Measurements from ENCODE around the gene ACTN1.
A peak's percentile ranks its signal among the peaks of the same experiment; 100 is the strongest.

Gene ACTN1

GRCh38 chr14:68916358-68916941 is 62.7 kb downstream of the ACTN1 start:
- DNase-seq (ENCODE audit: low read depth) = no peak

- DNase-seq (ENCODE audit: low read depth) = no peak
These were observed 65.6 kb downstream of the ACTN1 start for GRCh38 chr14:68913516-68913915.

GRCh38 chr14:68911594-68912227 is 67.4 kb downstream of the ACTN1 start:
- peak; percentile 46 for DNase-seq (ENCODE audit: low read depth)

GRCh38 chr14:68910540-68910939 is 68.6 kb downstream of the ACTN1 start:
- DNase-seq (ENCODE audit: low read depth) = no peak

DNA sequence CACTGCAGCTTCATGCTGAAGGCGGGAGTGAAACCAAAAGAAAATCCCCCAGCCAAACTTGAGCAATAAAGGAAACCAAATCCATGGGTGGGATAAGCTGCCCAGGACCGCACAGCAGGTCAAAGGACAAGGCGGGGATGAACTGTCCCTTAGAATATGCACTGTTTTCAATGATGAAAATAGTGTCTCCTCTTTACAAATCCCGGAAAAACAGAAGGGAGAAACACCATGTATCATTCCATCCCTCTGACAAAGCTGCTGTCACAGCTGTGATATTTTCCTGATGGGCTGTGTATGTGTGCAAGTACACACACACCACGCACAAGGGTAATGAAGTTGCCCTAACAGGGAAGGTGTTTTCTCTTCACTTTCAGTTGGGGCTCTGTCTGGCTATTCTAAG is 70.3 kb downstream of the ACTN1 start:
- DNase-seq (ENCODE audit: low read depth) = no peak

- DNase-seq (ENCODE audit: low read depth) = no peak
These were observed 70.9 kb downstream of the ACTN1 start for GRCh38 chr14:68908201-68908600.

DNA sequence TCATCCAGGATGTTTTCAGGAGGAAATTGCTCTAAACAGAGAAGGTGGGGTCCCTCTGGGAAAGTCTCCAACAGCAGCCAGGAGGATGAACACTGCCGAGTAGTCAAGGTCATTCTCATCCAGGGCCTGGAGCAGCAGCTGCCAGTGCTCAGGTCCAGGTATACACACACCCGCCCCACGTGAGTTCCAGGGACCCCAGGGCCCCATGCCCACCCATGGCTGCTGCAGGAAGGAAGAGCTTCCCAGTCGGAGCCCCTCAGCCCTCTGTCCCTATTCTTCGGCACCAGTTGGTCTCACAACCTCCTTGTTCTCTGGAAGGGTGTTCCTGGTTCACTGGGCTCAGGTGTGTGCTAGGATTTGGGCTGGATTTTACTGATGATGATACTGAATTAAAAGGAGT is 72.7 kb downstream of the ACTN1 start:
- DNase-seq (ENCODE audit: low read depth) = no peak

GRCh38 chr14:68905107-68905895 is 73.8 kb downstream of the ACTN1 start:
- no peak for DNase-seq (ENCODE audit: low read depth)

GRCh38 chr14:68902357-68902756 is 76.7 kb downstream of the ACTN1 start:
- no peak for DNase-seq (ENCODE audit: low read depth)

DNA sequence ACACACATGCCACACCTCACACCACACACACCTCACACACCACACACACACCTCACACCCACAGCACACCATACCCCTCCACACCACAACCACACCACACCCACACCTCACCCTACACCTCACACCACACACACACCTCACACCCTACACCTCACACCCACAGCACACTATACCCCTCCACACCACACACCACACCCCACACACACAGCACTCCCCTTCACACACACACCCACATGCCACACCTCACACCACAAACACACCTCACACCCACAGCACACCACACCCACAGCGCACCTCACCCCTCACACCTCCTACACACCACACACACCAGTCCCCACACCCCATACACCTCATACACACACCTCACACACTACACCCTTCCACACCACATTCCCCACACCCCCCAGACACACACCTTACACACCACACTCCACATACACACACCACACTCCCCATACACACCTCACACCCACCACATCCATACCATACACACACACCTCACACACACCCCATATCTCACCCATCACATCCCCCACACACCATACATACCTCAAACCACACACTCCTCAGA is 80.0 kb downstream of the ACTN1 start:
- DNase-seq (ENCODE audit: low read depth) = no peak

DNA sequence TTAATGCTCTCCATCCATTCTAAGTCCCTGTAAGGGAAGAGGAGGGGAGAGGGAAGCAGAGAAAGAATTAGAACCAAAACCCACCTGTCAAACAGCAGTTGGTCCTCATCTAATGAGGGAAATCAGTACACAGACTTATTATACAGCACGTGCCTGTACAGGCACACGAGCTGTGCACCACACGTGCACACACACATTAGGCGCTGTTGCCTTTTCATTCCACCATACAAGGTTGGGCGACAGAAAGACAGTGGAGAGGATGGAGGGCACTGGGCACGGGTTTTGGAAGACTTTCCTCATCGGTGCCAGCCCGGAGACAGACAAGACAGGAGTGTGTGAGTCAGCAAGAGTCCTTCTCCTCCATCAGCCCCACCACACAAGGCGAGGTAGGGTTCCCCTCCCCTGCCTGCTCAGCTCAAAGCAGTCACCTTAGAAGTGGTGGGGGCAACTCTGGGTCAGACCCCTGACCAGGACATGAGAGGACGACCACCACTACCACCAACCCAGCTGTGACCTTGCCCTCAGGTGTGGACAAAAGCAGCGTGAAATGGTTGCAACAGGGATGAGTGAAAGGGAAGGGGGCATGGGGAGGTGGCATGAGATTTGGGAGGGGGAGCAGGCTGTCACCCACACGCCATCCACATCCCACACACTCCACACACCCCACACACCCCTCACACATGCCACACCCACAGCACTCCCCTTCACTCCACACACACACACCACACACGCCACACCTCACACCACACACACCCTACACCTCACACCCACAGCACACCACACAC is 80.7 kb downstream of the ACTN1 start:
- DNase-seq (ENCODE audit: low read depth) = no peak

- DNase-seq (ENCODE audit: low read depth) = no peak
These were observed 81.4 kb downstream of the ACTN1 start for GRCh38 chr14:68897559-68898155.

GRCh38 chr14:68896132-68896531 is 83.0 kb downstream of the ACTN1 start:
- no peak for DNase-seq (ENCODE audit: low read depth)

- no peak for DNase-seq (ENCODE audit: low read depth)
These were observed 84.0 kb downstream of the ACTN1 start for GRCh38 chr14:68894802-68895703.

GRCh38 chr14:68894123-68894522 is 85.0 kb downstream of the ACTN1 start:
- no peak for DNase-seq (ENCODE audit: low read depth)

GRCh38 chr14:68893566-68893965 is 85.5 kb downstream of the ACTN1 start:
- no peak for DNase-seq (ENCODE audit: low read depth)

- DNase-seq (ENCODE audit: low read depth) = no peak
These were observed 86.1 kb downstream of the ACTN1 start for GRCh38 chr14:68892961-68893360.

DNA sequence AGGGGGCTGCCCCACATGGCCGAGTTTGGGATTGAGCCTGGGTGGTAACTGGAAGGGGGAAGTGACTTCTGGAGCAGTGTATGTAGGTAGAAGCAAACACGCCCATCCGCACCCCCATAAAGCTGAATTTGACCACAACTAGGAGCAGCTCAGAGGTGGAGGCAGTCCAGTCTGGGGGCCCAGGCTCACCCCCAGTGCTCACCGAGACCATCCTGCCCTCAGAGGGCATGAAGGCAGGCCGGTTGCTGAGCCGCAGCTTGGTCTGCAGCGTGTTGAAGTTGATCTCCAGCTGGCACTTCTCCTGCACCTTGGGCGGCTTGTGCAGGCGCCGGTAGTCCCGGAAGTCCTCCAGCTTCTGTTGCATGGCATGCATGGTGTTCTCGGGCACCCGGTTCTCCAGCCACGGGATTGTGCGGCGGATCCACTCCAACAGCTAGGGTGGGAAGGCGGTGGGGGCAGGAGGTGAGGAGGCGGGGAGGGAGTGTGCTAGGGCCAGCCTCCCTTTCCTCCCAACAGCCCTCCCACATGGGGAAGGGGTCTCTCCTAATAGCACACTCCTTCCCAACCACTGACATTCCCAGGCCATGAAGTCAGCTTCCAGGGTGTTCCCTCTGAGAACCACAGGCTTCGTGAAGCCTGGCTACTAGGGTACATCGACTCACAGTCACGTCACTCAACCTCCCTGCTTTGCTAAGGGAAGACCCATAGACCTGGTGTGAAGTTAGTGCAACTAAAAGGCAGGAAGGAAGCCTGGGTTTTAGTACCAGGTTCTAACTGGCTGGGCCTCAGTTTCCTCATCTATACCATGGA is 87.0 kb downstream of the ACTN1 start:
- no peak for DNase-seq (ENCODE audit: low read depth)

DNA sequence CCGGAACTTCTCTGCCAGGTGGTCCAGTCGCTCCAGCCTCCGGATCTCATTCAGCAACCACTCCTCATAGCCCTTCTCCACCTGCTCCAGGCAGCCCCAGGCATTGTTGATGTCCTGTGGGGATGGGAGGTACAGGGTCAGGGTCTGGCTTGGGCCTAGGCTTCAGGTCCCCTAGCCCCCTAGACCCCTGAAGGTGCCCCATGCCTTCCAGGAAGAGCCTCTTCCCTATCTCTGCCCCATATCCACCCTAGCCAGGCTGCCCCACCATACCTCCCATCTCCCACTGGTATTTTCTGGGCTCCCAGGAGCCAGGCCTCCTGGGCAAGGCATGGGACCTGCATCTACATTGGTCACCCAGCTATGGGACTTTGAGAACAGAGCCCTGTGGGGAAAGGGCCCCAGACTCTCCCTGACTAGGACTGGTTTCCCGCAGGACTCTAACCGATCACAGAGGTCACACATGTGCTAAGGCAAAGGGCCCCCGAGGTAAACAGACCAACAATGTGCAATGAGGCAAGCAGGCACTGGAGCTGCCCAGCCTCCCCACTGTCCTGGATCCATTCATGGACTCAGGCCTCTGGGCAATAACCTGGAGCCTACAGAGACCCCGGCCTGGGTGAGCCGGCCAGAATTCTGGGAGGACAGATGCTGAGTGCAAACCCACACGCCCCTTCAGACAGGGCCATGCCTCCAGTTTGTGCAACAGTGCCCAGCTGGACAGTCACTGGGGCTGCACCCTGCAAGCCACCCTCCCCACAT is 88.8 kb downstream of the ACTN1 start:
- DNase-seq (ENCODE audit: low read depth) = no peak
